GM12874 (cell line): ENCODE results near the gene PIGN.

Source experiments
- CTCF ChIP-seq: IDR thresholded peaks from 2 replicates; pipeline ENCODE4 v1.5.1; 2011; ENCODE audit warnings: low read depth, mild to moderate bottlenecking, control low read depth, low read length, moderate library complexity; ENCODE audit not compliant: insufficient read depth

The PIGN gene

GRCh38 chr18:62001396-62001795 is 185.5 kb downstream of the PIGN start:
- no peak for TF ChIP-seq CTCF

GRCh38 chr18:61998957-61999356 is 187.9 kb downstream of the PIGN start:
- TF ChIP-seq CTCF = no peak

- TF ChIP-seq CTCF = no peak
Measured at GRCh38 chr18:61998335-61998734, 188.5 kb downstream of the PIGN start.

GRCh38 chr18:61995618-61996017 is 191.2 kb downstream of the PIGN start:
- TF ChIP-seq CTCF = no peak

- TF ChIP-seq CTCF = no peak
Measured at GRCh38 chr18:61993831-61994230, 193.0 kb downstream of the PIGN start.

GRCh38 chr18:61992923-61993322 is 193.9 kb downstream of the PIGN start:
- no peak for TF ChIP-seq CTCF

- TF ChIP-seq CTCF = no peak
Measured at GRCh38 chr18:61992285-61992684, 194.6 kb downstream of the PIGN start.

GRCh38 chr18:61991836-61992235 is 195.0 kb downstream of the PIGN start:
- no peak for TF ChIP-seq CTCF
